Measurements from ENCODE around the gene KIAA1671.

Gene KIAA1671

GRCh38 chr22:25016311-25016710 is 63.8 kb downstream of the KIAA1671 start:
- no peak for DNase-seq

- no peak for DNase-seq
Observed at GRCh38 chr22:25018009-25018408, 65.5 kb downstream of the KIAA1671 start.

GRCh38 chr22:25019427-25020184 is 67.1 kb downstream of the KIAA1671 start:
- no peak for DNase-seq

- no peak for DNase-seq
Observed at GRCh38 chr22:25021409-25021808, 68.9 kb downstream of the KIAA1671 start.

GRCh38 chr22:25021976-25022711 is 69.6 kb downstream of the KIAA1671 start:
- no peak for DNase-seq

GRCh38 chr22:25023879-25024278 is 71.4 kb downstream of the KIAA1671 start:
- no peak for DNase-seq

- DNase-seq: no peak
Observed at GRCh38 chr22:25024895-25025294, 72.4 kb downstream of the KIAA1671 start.

- no peak for DNase-seq
Observed at GRCh38 chr22:25025491-25026400, 73.2 kb downstream of the KIAA1671 start.

GRCh38 chr22:25027043-25027906 is 74.8 kb downstream of the KIAA1671 start:
- no peak for DNase-seq

GRCh38 chr22:25027959-25028840 is 75.7 kb downstream of the KIAA1671 start:
- no peak for DNase-seq

- DNase-seq: no peak
Observed at GRCh38 chr22:25028841-25029141, 76.3 kb downstream of the KIAA1671 start.

- no peak for DNase-seq
Observed at GRCh38 chr22:25029181-25029580, 76.7 kb downstream of the KIAA1671 start.

GRCh38 chr22:25030636-25031035 is 78.1 kb downstream of the KIAA1671 start:
- no peak for DNase-seq

GRCh38 chr22:25032066-25032465 is 79.5 kb downstream of the KIAA1671 start:
- DNase-seq: no peak

GRCh38 chr22:25035715-25036114 is 83.2 kb downstream of the KIAA1671 start:
- DNase-seq: no peak

- DNase-seq: no peak
Observed at GRCh38 chr22:25038239-25038638, 85.7 kb downstream of the KIAA1671 start.

- DNase-seq: no peak
Observed at GRCh38 chr22:25038771-25039170, 86.3 kb downstream of the KIAA1671 start.

GRCh38 chr22:25039255-25039654 is 86.7 kb downstream of the KIAA1671 start:
- no peak for DNase-seq

- DNase-seq: no peak
Observed at GRCh38 chr22:25039754-25040153, 87.2 kb downstream of the KIAA1671 start.

- no peak for DNase-seq
Observed at GRCh38 chr22:25045159-25045558, 92.6 kb downstream of the KIAA1671 start.

GRCh38 chr22:25048071-25048470 is 95.6 kb downstream of the KIAA1671 start:
- no peak for DNase-seq
